IPS-20b (cell line): ENCODE results near the gene GHRL.

ENCODE experiments used
- H3K27ac ChIP-seq: one replicate; pipeline ENCODE4 v1.5.1; 2013; ENCODE audit warnings: low read length
- H3K27me3 ChIP-seq: 2 replicates; pipeline ENCODE4 v1.6.1; 2013; ENCODE audit warnings: mild to moderate bottlenecking, low read length, inconsistent platforms; ENCODE audit not compliant: insufficient read depth
- H3K36me3 ChIP-seq: 2 replicates; pipeline ENCODE4 v1.6.1; 2013; ENCODE audit warnings: low read depth, mild to moderate bottlenecking, inconsistent platforms, low read length, moderate library complexity; ENCODE audit not compliant: insufficient read depth
- H3K4me1 ChIP-seq: 2 replicates; pipeline ENCODE4 v1.6.1; 2013; ENCODE audit warnings: mild to moderate bottlenecking, control low read depth, inconsistent platforms, low read length, moderate library complexity; ENCODE audit not compliant: insufficient read depth
- H3K4me3 ChIP-seq: 2 replicates; pipeline ENCODE4 v1.5.1; 2013; ENCODE audit warnings: mild to moderate bottlenecking, low read length, inconsistent platforms
- H3K9ac ChIP-seq: 2 replicates; pipeline ENCODE4 v1.6.1; 2013; ENCODE audit warnings: low read depth, mild to moderate bottlenecking, inconsistent platforms, low read length, moderate library complexity
- H3K9me3 ChIP-seq: 2 replicates; pipeline ENCODE4 v1.6.1; 2013; ENCODE audit warnings: mild to moderate bottlenecking, low read depth, low read length, inconsistent platforms; ENCODE audit not compliant: insufficient read depth

GHRL gene

GRCh38 chr3:10335190-10335738 lies 42.5 kb upstream of the GHRL start:
- Histone ChIP-seq H3K9me3 (no peaks in the 10 kb centered on the region), H3K4me3 (no peak overlapping the region), H3K36me3 (no peaks in the 10 kb centered on the region), H3K27ac (no peak overlapping the region), H3K9ac (no peak overlapping the region), H3K27me3 (no peaks in the 10 kb centered on the region), H3K4me1 (no peaks in the 10 kb centered on the region)

- H3K27ac ChIP-seq = no peak overlapping the region
- H3K27me3 ChIP-seq = peaks cover 2% of the 10 kb centered on the region
- no peaks in the 10 kb centered on the region for H3K36me3 ChIP-seq
- no peak overlapping the region for H3K4me3 ChIP-seq
- H3K9me3 ChIP-seq = no peaks in the 10 kb centered on the region
- H3K4me1 ChIP-seq = no peaks in the 10 kb centered on the region
- no peak overlapping the region for H3K9ac ChIP-seq
Measured at GRCh38 chr3:10334459-10334858, 41.7 kb upstream of the GHRL start.

- Histone ChIP-seq H3K9ac (no peak overlapping the region), H3K27ac (no peak overlapping the region), H3K27me3 (peaks cover 6% of the 10 kb centered on the region)
Measured at GRCh38 chr3:10334042-10334441, 41.3 kb upstream of the GHRL start.

GRCh38 chr3:10333349-10333650 lies 40.6 kb upstream of the GHRL start:
- Histone ChIP-seq H3K27me3 (peaks cover 14% of the 10 kb centered on the region), H3K9ac (no peak overlapping the region), H3K4me1 (no peaks in the 10 kb centered on the region), H3K4me3 (no peak overlapping the region), H3K27ac (no peak overlapping the region), H3K9me3 (no peaks in the 10 kb centered on the region), H3K36me3 (no peaks in the 10 kb centered on the region)

More at GRCh38 chr3:10334042-10334441, 41.3 kb upstream of the GHRL start:
- Histone ChIP-seq H3K4me1 (no peaks in the 10 kb centered on the region), H3K9me3 (no peaks in the 10 kb centered on the region), H3K36me3 (no peaks in the 10 kb centered on the region), H3K4me3 (no peak overlapping the region)

GRCh38 chr3:10332481-10333348 lies 40.0 kb upstream of the GHRL start:
- H3K4me1 ChIP-seq = no peaks in the 10 kb centered on the region
- peaks cover 17% of the 10 kb centered on the region for H3K27me3 ChIP-seq
- H3K9me3 ChIP-seq = no peaks in the 10 kb centered on the region
- no peak overlapping the region for H3K4me3 ChIP-seq
- H3K9ac ChIP-seq = no peak overlapping the region
- no peaks in the 10 kb centered on the region for H3K36me3 ChIP-seq
- H3K27ac ChIP-seq = no peak overlapping the region

GRCh38 chr3:10331320-10331719 lies 38.6 kb upstream of the GHRL start:
- no peak overlapping the region for H3K4me3 ChIP-seq
- no peaks in the 10 kb centered on the region for H3K4me1 ChIP-seq
- no peak overlapping the region for H3K9ac ChIP-seq
- H3K36me3 ChIP-seq = no peaks in the 10 kb centered on the region
- no peaks in the 10 kb centered on the region for H3K9me3 ChIP-seq
- H3K27me3 ChIP-seq = peaks cover 31% of the 10 kb centered on the region
- no peak overlapping the region for H3K27ac ChIP-seq

GRCh38 chr3:10330319-10330718 lies 37.6 kb upstream of the GHRL start:
- Histone ChIP-seq H3K4me3 (no peak overlapping the region), H3K9ac (no peak overlapping the region), H3K27me3 (peaks cover 41% of the 10 kb centered on the region), H3K9me3 (no peaks in the 10 kb centered on the region), H3K27ac (no peak overlapping the region), H3K36me3 (no peaks in the 10 kb centered on the region), H3K4me1 (no peaks in the 10 kb centered on the region)

- Histone ChIP-seq H3K4me3 (no peak overlapping the region), H3K9ac (no peak overlapping the region), H3K27ac (no peak overlapping the region), H3K9me3 (no peaks in the 10 kb centered on the region), H3K4me1 (no peaks in the 10 kb centered on the region), H3K27me3 (peaks cover 43% of the 10 kb centered on the region), H3K36me3 (no peaks in the 10 kb centered on the region)
Measured at GRCh38 chr3:10329495-10330015, 36.8 kb upstream of the GHRL start.

- Histone ChIP-seq H3K27me3 (peaks cover 43% of the 10 kb centered on the region), H3K4me3 (no peak overlapping the region)
Measured at GRCh38 chr3:10328460-10329071, 35.8 kb upstream of the GHRL start.

GRCh38 chr3:10327592-10327991 lies 34.8 kb upstream of the GHRL start:
- H3K27me3 ChIP-seq = peaks cover 43% of the 10 kb centered on the region

More at GRCh38 chr3:10328460-10329071, 35.8 kb upstream of the GHRL start:
- Histone ChIP-seq H3K9ac (no peak overlapping the region), H3K4me1 (no peaks in the 10 kb centered on the region), H3K27ac (no peak overlapping the region), H3K9me3 (no peaks in the 10 kb centered on the region), H3K36me3 (no peaks in the 10 kb centered on the region)

GRCh38 chr3:10322352-10322710 lies 29.6 kb upstream of the GHRL start:
- peaks cover 22% of the 10 kb centered on the region for H3K27me3 ChIP-seq
- no peaks in the 10 kb centered on the region for H3K4me1 ChIP-seq
- H3K27ac ChIP-seq = no peak overlapping the region
- H3K9ac ChIP-seq = no peak overlapping the region
- H3K4me3 ChIP-seq = no peak overlapping the region
- no peaks in the 10 kb centered on the region for H3K9me3 ChIP-seq
- peaks cover 21% of the 10 kb centered on the region for H3K36me3 ChIP-seq

More at GRCh38 chr3:10327592-10327991, 34.8 kb upstream of the GHRL start:
- no peak overlapping the region for H3K27ac ChIP-seq
- H3K4me1 ChIP-seq = no peaks in the 10 kb centered on the region
- H3K4me3 ChIP-seq = no peak overlapping the region
- H3K9me3 ChIP-seq = no peaks in the 10 kb centered on the region
- no peaks in the 10 kb centered on the region for H3K36me3 ChIP-seq
- H3K9ac ChIP-seq = no peak overlapping the region
